NCI-H1694 (cell line): ENCODE results near the gene RIN1.
A peak's percentile ranks its signal among the peaks of the same experiment; 100 is the strongest.

Experiments
- DNase-seq: peaks from one replicate; lab custom pipeline; 2025; lab: John Stamatoyannopoulos, UW

Gene RIN1

GRCh38 chr11:66282468-66283455 lies 53.5 kb downstream of the RIN1 start:
- peak; percentile 92 for DNase-seq
